OCI-LY3 (cell line): ENCODE data around the gene DRD5.

Experiments
- EZH2phosphoT487 ChIP-seq: fragments of 200-600 bp; shearing (Covaris generic); IDR thresholded peaks from 2 replicates; pipeline ENCODE4 v1.6.1; 2018; ENCODE audit warnings: antibody characterized with exemption, mixed run types, low read depth
- TF ChIP-seq, protein P1 (sequence below): fragments of 200-600, 300-600 bp; sonication (generic); IDR thresholded peaks from 2 replicates; pipeline ENCODE4 v1.5.1; 2014; ENCODE audit warnings: antibody characterized with exemption, low read length, low read depth

DNA sequence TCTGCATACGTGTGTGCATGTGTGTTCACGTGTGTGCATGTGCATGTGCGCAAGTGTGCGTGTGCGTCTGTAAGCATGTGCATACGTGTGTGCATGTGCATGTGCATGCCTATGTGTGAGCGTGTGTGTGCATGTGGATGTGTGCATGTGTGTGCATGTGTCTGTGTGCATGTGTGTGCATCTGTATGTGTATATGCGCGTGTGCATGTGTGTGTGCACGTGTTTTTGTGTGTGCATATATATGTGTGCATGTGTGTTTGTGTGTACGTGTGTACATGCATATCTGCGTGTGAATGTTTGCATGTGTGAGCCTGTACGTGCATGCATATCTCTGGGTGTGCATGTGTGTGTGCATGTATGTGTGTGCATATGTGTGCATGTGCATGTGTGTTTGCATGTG, 35.7 kb upstream of the DRD5 start:
- TF ChIP-seq, protein P1, sequence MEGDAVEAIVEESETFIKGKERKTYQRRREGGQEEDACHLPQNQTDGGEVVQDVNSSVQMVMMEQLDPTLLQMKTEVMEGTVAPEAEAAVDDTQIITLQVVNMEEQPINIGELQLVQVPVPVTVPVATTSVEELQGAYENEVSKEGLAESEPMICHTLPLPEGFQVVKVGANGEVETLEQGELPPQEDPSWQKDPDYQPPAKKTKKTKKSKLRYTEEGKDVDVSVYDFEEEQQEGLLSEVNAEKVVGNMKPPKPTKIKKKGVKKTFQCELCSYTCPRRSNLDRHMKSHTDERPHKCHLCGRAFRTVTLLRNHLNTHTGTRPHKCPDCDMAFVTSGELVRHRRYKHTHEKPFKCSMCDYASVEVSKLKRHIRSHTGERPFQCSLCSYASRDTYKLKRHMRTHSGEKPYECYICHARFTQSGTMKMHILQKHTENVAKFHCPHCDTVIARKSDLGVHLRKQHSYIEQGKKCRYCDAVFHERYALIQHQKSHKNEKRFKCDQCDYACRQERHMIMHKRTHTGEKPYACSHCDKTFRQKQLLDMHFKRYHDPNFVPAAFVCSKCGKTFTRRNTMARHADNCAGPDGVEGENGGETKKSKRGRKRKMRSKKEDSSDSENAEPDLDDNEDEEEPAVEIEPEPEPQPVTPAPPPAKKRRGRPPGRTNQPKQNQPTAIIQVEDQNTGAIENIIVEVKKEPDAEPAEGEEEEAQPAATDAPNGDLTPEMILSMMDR = no peak
- no peak for TF ChIP-seq EZH2phosphoT487
